HS-27A (cell line): ENCODE results near the gene PKD2.
"Not testable (repeated sequence)": the region's sequence is repeated elsewhere in the genome, so short reads cannot be mapped to it uniquely, and the experiment has no call there.

Source experiments
- DNase-seq: peaks from one replicate; pipeline ENCODE4 v3.0.0-alpha.2; 2012; ENCODE audit warnings: low read depth, missing footprints

Gene PKD2

GRCh38 chr4:88070031-88070430 lies 62.6 kb downstream of the PKD2 start:
- no peak for DNase-seq

- DNase-seq: no peak
Observed at GRCh38 chr4:88075336-88075735, 67.9 kb downstream of the PKD2 start.

GRCh38 chr4:88077911-88078524 lies 70.6 kb downstream of the PKD2 start:
- DNase-seq: no peak

- no peak for DNase-seq
Observed at GRCh38 chr4:88078579-88078978, 71.1 kb downstream of the PKD2 start.

- no peak for DNase-seq
Observed at GRCh38 chr4:88080626-88081025, 73.2 kb downstream of the PKD2 start.

- DNase-seq: no peak
Observed at GRCh38 chr4:88087004-88087403, 79.6 kb downstream of the PKD2 start.

- DNase-seq: no peak
Observed at GRCh38 chr4:88090898-88091297, 83.5 kb downstream of the PKD2 start.

- no peak for DNase-seq
Observed at GRCh38 chr4:88091378-88091777, 83.9 kb downstream of the PKD2 start.

- DNase-seq: no peak
Observed at GRCh38 chr4:88093874-88094273, 86.4 kb downstream of the PKD2 start.

GRCh38 chr4:88097301-88097700 lies 89.9 kb downstream of the PKD2 start:
- no peak for DNase-seq

- DNase-seq: no peak
Observed at GRCh38 chr4:88097781-88098180, 90.3 kb downstream of the PKD2 start.

GRCh38 chr4:88098993-88099752 lies 91.7 kb downstream of the PKD2 start:
- DNase-seq: no peak

- DNase-seq: no peak
Observed at GRCh38 chr4:88101165-88101564, 93.7 kb downstream of the PKD2 start.

GRCh38 chr4:88102026-88102425 lies 94.6 kb downstream of the PKD2 start:
- DNase-seq: no peak

GRCh38 chr4:88104902-88105610 lies 97.6 kb downstream of the PKD2 start:
- DNase-seq: peak; percentile 26

GRCh38 chr4:88106205-88106604 lies 98.8 kb downstream of the PKD2 start:
- peak; percentile 20 for DNase-seq

GRCh38 chr4:88107406-88108107 lies 100.1 kb downstream of the PKD2 start:
- DNase-seq: no peak

- not testable (repeated sequence) for DNase-seq
Observed at GRCh38 chr4:88108108-88108465, 100.7 kb downstream of the PKD2 start.

GRCh38 chr4:88108747-88109122 lies 101.3 kb downstream of the PKD2 start:
- no peak for DNase-seq

- no peak for DNase-seq
Observed at GRCh38 chr4:88109123-88109881, 101.9 kb downstream of the PKD2 start.

- DNase-seq: no peak
Observed at GRCh38 chr4:88110826-88111225, 103.4 kb downstream of the PKD2 start.

GRCh38 chr4:88112856-88113255 lies 105.4 kb downstream of the PKD2 start:
- DNase-seq: no peak
